Fibroblast of upper back skin (primary cell): Measurements from ENCODE around the gene PITX3.
"Not testable (repeated sequence)": the region's sequence is repeated elsewhere in the genome, so short reads cannot be mapped to it uniquely, and the experiment has no call there.

Experiments used
- DNase-seq: peaks from one replicate; pipeline ENCODE4 v3.0.0-alpha.2; 2013

Gene PITX3

GRCh38 chr10:102225646-102226541 is 15.4 kb downstream of the PITX3 start, which contains the start of gene ELOVL3:
Gene ELOVL3, plus strand, starts transcription at chr10:102226299. Its CDS starts 250 bp downstream, at chr10:102226549.
- peak; percentile 93 for DNase-seq

- no peak for DNase-seq
Measured at GRCh38 chr10:102222797-102223196, 18.5 kb downstream of the PITX3 start.

- no peak for DNase-seq
Measured at GRCh38 chr10:102220612-102221011, 20.7 kb downstream of the PITX3 start.

- no peak for DNase-seq
Measured at GRCh38 chr10:102219370-102219769, 21.9 kb downstream of the PITX3 start.

- DNase-seq, result not testable (repeated sequence)
Measured at GRCh38 chr10:102213599-102213998, 27.7 kb downstream of the PITX3 start.

GRCh38 chr10:102211615-102212299 is 29.6 kb downstream of the PITX3 start:
- no peak for DNase-seq

GRCh38 chr10:102208311-102209035 is 32.8 kb downstream of the PITX3 start:
- DNase-seq, result no peak

GRCh38 chr10:102202386-102202785 is 38.9 kb downstream of the PITX3 start:
- DNase-seq, result no peak

- DNase-seq, result no peak
Measured at GRCh38 chr10:102200751-102201640, 40.3 kb downstream of the PITX3 start.

GRCh38 chr10:102198027-102198426 is 43.3 kb downstream of the PITX3 start:
- DNase-seq, result no peak

- no peak for DNase-seq
Measured at GRCh38 chr10:102196893-102197292, 44.4 kb downstream of the PITX3 start.

GRCh38 chr10:102195296-102195870 is 45.9 kb downstream of the PITX3 start:
- peak; percentile 20 for DNase-seq

GRCh38 chr10:102191956-102192355 is 49.4 kb downstream of the PITX3 start:
- DNase-seq, result no peak

- DNase-seq, result not testable (repeated sequence)
Measured at GRCh38 chr10:102188941-102189898, 52.1 kb downstream of the PITX3 start.

GRCh38 chr10:102188298-102188940 is 52.9 kb downstream of the PITX3 start:
- no peak for DNase-seq

- DNase-seq, result no peak
Measured at GRCh38 chr10:102185811-102186527, 55.3 kb downstream of the PITX3 start.

- DNase-seq, result no peak
Measured at GRCh38 chr10:102185272-102185671, 56.0 kb downstream of the PITX3 start.

- DNase-seq, result no peak
Measured at GRCh38 chr10:102184606-102185005, 56.7 kb downstream of the PITX3 start.
